Measurements from ENCODE around the gene ILRUN. TPM values are rescaled to one million over a fixed set of nuclear protein-coding genes. Genes with fewer than 3 reads are reported as not detected.
"Not testable (repeated sequence)": the region's sequence is repeated elsewhere in the genome, so short reads cannot be mapped to it uniquely, and the experiment has no call there.

Gene ILRUN
- total RNA-seq, 1 donor from 2014 or later: 84.4 TPM

GRCh38 chr6:34722451-34722850 is 25.9 kb upstream of the ILRUN start:
- no peak for DNase-seq
- Mint-ChIP-seq H3K4me3 (no peak overlapping the region), H3K36me3 (ENCODE audit: low read depth) (no peaks in the 10 kb centered on the region), H3K27ac (no peak overlapping the region), H3K4me1 (no peaks in the 10 kb centered on the region), H3K9me3 (peaks cover 2% of the 10 kb centered on the region), H3K27me3 (no peaks in the 10 kb centered on the region)
- TF ChIP-seq CTCF (IDR thresholded peaks at IDR 0.05): no peak
- ChIA-PET CTCF (no interaction called here), POLR2A (no interaction called here)
- ATAC-seq (ENCODE audit: low read depth): no peak
- intact Hi-C loops (cut with micrococcal nuclease): no loop called here

GRCh38 chr6:34720160-34720559 is 23.6 kb upstream of the ILRUN start:
- H3K27me3 Mint-ChIP-seq; POLR2A ChIA-PET; DNase-seq; H3K4me1 Mint-ChIP-seq; CTCF ChIA-PET; H3K36me3 Mint-ChIP-seq (ENCODE audit: low read depth); ATAC-seq (ENCODE audit: low read depth); H3K4me3 Mint-ChIP-seq; intact Hi-C loops (cut with micrococcal nuclease); H3K27ac Mint-ChIP-seq; H3K9me3 Mint-ChIP-seq: not testable (repeated sequence)

GRCh38 chr6:34719646-34720045 is 23.1 kb upstream of the ILRUN start:
- CTCF ChIA-PET; H3K4me3 Mint-ChIP-seq; POLR2A ChIA-PET; H3K9me3 Mint-ChIP-seq; H3K27me3 Mint-ChIP-seq; ATAC-seq (ENCODE audit: low read depth); H3K36me3 Mint-ChIP-seq (ENCODE audit: low read depth); H3K4me1 Mint-ChIP-seq; DNase-seq; intact Hi-C loops (cut with micrococcal nuclease); H3K27ac Mint-ChIP-seq: not testable (repeated sequence)

GRCh38 chr6:34718976-34719375 is 22.4 kb upstream of the ILRUN start:
- no peaks in the 10 kb centered on the region for H3K27me3 Mint-ChIP-seq
- no peaks in the 10 kb centered on the region for H3K9me3 Mint-ChIP-seq
- no peaks in the 10 kb centered on the region for H3K4me1 Mint-ChIP-seq
- DNase-seq (no peak), ATAC-seq (ENCODE audit: low read depth) (no peak)
- no peak for TF ChIP-seq CTCF (IDR thresholded peaks at IDR 0.05)
- POLR2A ChIA-PET: no interaction called here
- no peak overlapping the region for H3K27ac Mint-ChIP-seq
- H3K4me3 Mint-ChIP-seq: no peak overlapping the region
- intact Hi-C loops (cut with micrococcal nuclease): no loop called here
- H3K36me3 Mint-ChIP-seq (ENCODE audit: low read depth): no peaks in the 10 kb centered on the region
- CTCF ChIA-PET: no interaction called here

GRCh38 chr6:34717466-34717865 is 20.9 kb upstream of the ILRUN start:
- H3K4me1 Mint-ChIP-seq: no peaks in the 10 kb centered on the region
- ChIA-PET POLR2A (interaction anchor here (0.6 kb wide), 2 partner anchors 9 to 170 kb away, joined by 4 to 5 read pairs; no protein-coding TSS in a partner anchor), CTCF (no interaction called here)
- intact Hi-C loops (cut with micrococcal nuclease): no loop called here
- no peak overlapping the region for H3K4me3 Mint-ChIP-seq
- DNase-seq (no peak), ATAC-seq (ENCODE audit: low read depth) (no peak)
- no peaks in the 10 kb centered on the region for H3K36me3 Mint-ChIP-seq (ENCODE audit: low read depth)
- H3K27me3 Mint-ChIP-seq: no peaks in the 10 kb centered on the region
- no peak for TF ChIP-seq CTCF (IDR thresholded peaks at IDR 0.05)
- no peaks in the 10 kb centered on the region for H3K9me3 Mint-ChIP-seq
- no peak overlapping the region for H3K27ac Mint-ChIP-seq

- H3K4me3 Mint-ChIP-seq: no peak overlapping the region
- no peaks in the 10 kb centered on the region for H3K9me3 Mint-ChIP-seq
- intact Hi-C loops (cut with micrococcal nuclease): no loop called here
- H3K4me1 Mint-ChIP-seq: no peaks in the 10 kb centered on the region
- no peaks in the 10 kb centered on the region for H3K36me3 Mint-ChIP-seq (ENCODE audit: low read depth)
- no peak for ATAC-seq (ENCODE audit: low read depth)
- ChIA-PET CTCF (no interaction called here), POLR2A (no interaction called here)
- no peak for TF ChIP-seq CTCF (IDR thresholded peaks at IDR 0.05)
- H3K27me3 Mint-ChIP-seq: no peaks in the 10 kb centered on the region
- no peak overlapping the region for H3K27ac Mint-ChIP-seq
- DNase-seq: no peak
These were observed 18.1 kb upstream of the ILRUN start for GRCh38 chr6:34714663-34715062.

- ATAC-seq (ENCODE audit: low read depth); POLR2A ChIA-PET; H3K27ac Mint-ChIP-seq; intact Hi-C loops (cut with micrococcal nuclease); H3K27me3 Mint-ChIP-seq; H3K4me3 Mint-ChIP-seq; H3K36me3 Mint-ChIP-seq (ENCODE audit: low read depth); DNase-seq; H3K9me3 Mint-ChIP-seq; H3K4me1 Mint-ChIP-seq; CTCF ChIA-PET: not testable (repeated sequence)
These were observed 16.3 kb upstream of the ILRUN start for GRCh38 chr6:34712881-34713280.

Data from activated B cell treated with CpG ODN at 0.5 μM for 24 hours (primary cell).